ENCODE measurements around the gene ZKSCAN5. TPM values are rescaled to one million over a fixed set of nuclear protein-coding genes. Genes with fewer than 3 reads are reported as not detected.
"Not testable (repeated sequence)": the region's sequence is repeated elsewhere in the genome, so short reads cannot be mapped to it uniquely, and the experiment has no call there.

The ZKSCAN5 gene
- total RNA-seq, 3 donors from 2014 or later, result 4.9 to 6.4 (median 6.3) TPM

DNA sequence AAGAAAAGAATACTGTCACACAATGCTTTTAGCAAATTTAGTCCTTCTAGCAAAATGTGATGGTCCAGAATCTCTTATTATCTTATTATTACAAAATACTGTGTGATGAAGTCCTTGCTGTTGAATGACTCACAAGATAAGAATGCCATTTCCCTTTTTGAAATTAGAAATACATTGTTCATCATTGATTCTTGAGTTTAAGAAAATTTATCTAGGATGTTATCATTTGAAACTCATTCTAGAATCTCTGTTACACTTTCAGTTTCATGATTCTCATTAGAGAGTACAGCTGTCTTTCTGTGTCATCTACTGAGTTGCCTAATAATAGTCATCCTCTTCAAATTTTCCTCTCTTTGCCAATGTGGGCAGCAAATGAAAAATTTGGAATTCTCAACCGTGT, 9.6 kb downstream of the ZKSCAN5 start:
- no peak overlapping the region for H3K4me3 Mint-ChIP-seq
- H3K4me1 Mint-ChIP-seq (ENCODE audit: low read depth), result peaks cover 6% of the 10 kb centered on the region
- no peak for DNase-seq
- H3K36me3 Mint-ChIP-seq (ENCODE audit: insufficient read depth), result peaks cover 24% of the 10 kb centered on the region
- H3K27me3 Mint-ChIP-seq (ENCODE audit: low read depth), result no peaks in the 10 kb centered on the region
- H3K9me3 Mint-ChIP-seq, result no peaks in the 10 kb centered on the region
- ATAC-seq, result peak in 1 of 2 donors; percentile 38

DNA sequence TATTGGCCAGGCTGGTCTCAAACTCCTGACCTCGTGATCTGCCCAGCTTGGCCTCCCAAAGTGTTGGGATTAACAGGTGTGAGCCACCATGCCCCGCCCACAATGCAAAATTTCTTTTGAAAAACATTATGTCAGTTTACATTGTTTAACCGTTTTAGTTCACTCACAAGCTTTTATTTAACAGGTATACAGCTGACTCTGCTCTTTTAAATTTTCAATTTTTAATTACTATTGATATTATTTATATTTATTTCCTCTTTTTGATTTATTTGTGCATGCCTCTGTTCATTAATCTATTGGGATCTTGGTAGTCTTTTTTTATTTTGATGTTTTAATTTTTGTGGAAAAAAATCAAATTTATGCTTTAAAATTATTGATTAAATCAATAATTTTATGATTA, 16.9 kb downstream of the ZKSCAN5 start:
- ATAC-seq, result no peak
- Mint-ChIP-seq H3K27me3 (ENCODE audit: low read depth) (no peaks in the 10 kb centered on the region), H3K9me3 (no peaks in the 10 kb centered on the region), H3K4me1 (ENCODE audit: low read depth) (no peaks in the 10 kb centered on the region), H3K4me3 (no peak overlapping the region), H3K36me3 (ENCODE audit: insufficient read depth) (peaks cover 31% of the 10 kb centered on the region)
- no peak for DNase-seq

DNA sequence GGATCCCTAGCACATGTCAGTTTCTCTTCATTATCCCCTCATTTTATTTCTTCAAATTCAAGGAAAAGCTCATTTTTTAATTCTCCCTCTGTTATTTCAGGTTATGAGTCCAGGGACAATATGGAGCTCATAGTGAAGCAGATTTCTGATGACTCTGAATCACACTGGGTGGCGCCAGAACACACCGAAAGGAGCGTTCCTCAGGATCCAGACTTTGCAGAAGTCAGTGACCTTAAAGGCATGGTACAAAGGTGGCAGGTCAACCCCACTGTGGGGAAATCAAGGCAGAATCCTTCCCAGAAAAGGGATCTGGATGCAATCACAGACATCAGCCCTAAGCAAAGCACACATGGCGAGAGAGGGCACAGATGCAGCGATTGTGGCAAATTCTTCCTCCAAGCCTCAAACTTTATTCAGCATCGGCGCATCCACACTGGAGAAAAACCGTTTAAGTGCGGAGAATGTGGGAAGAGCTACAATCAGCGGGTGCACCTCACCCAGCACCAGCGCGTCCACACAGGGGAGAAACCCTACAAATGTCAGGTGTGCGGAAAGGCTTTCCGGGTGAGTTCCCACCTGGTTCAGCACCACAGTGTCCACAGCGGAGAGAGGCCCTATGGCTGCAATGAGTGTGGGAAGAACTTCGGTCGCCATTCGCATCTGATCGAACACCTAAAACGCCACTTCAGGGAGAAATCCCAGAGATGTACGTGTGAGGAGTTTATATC, 21.4 kb downstream of the ZKSCAN5 start:
- Mint-ChIP-seq H3K36me3 (ENCODE audit: insufficient read depth) (peaks cover 41% of the 10 kb centered on the region), H3K4me1 (ENCODE audit: low read depth) (no peaks in the 10 kb centered on the region), H3K9me3 (peaks cover 6% of the 10 kb centered on the region), H3K27me3 (ENCODE audit: low read depth) (no peaks in the 10 kb centered on the region), H3K4me3 (no peak overlapping the region)
- ATAC-seq, result no peak
- no peak for DNase-seq

GRCh38 chr7:99531354-99531765, 26.9 kb downstream of the ZKSCAN5 start:
- peaks cover 55% of the 10 kb centered on the region for H3K36me3 Mint-ChIP-seq (ENCODE audit: insufficient read depth)
- no peaks in the 10 kb centered on the region for H3K27me3 Mint-ChIP-seq (ENCODE audit: low read depth)
- no peak overlapping the region for H3K4me3 Mint-ChIP-seq
- H3K9me3 Mint-ChIP-seq, result peaks cover 21% of the 10 kb centered on the region
- no peak for DNase-seq
- no peaks in the 10 kb centered on the region for H3K4me1 Mint-ChIP-seq (ENCODE audit: low read depth)
- ATAC-seq, result no peak

DNA sequence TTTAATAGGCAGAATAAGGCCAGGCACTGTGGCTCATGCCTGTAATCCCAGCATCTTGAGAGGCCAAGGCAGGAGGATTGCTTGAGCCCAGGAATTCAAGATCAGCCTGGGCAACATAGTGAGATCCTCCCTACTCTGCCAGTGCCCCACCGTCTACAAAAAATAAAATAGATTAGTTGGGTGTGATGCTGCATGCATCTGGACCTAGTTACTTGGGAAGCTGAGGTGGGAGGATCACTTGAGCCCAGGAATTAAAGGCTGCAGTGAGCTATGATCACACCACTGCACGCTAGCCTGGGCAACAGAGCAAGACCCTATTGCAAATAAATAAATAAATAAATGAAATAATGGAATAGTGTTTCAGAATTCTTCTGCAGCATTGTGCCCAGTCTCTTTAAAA, 31.2 kb downstream of the ZKSCAN5 start:
- ATAC-seq (no peak), DNase-seq (no peak)
- H3K27me3 Mint-ChIP-seq (ENCODE audit: low read depth), result no peaks in the 10 kb centered on the region
- H3K4me3 Mint-ChIP-seq, result no peak overlapping the region
- H3K9me3 Mint-ChIP-seq, result peaks cover 20% of the 10 kb centered on the region
- H3K4me1 Mint-ChIP-seq (ENCODE audit: low read depth), result no peaks in the 10 kb centered on the region
- H3K36me3 Mint-ChIP-seq (ENCODE audit: insufficient read depth), result peaks cover 28% of the 10 kb centered on the region

DNA sequence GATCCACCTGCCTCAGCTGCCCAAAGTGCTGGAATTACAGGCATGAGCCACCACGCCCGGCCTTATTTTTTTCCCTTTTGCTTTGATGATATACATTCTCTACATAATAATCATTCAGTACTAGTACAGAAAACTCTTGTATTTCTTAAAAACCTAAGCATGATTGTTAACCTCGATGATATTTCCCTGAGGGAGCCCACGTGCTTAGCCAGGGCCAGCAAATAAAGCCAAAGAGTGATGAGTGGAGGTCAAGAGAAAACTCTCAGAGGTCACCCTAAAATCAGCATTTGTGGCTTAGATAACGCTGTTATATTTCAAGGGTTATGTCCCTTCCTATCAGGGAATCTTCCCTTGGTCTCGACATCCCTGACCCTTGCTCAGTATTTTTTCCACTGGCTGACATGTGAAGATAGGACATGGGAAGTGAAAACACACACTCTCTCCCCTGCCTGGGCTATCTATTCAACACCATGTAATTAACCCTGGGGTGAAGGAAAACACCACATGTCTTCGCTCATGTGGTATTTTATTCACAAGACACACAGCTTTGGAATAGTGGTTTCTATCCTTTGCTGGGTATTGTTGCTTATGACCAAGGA, 34.9 kb downstream of the ZKSCAN5 start:
- Mint-ChIP-seq H3K4me3 (no peak overlapping the region), H3K4me1 (ENCODE audit: low read depth) (no peaks in the 10 kb centered on the region), H3K9me3 (peaks cover 12% of the 10 kb centered on the region), H3K27me3 (ENCODE audit: low read depth) (no peaks in the 10 kb centered on the region), H3K36me3 (ENCODE audit: insufficient read depth) (no peaks in the 10 kb centered on the region)
- DNase-seq, result no peak
- ATAC-seq, result no peak

DNA sequence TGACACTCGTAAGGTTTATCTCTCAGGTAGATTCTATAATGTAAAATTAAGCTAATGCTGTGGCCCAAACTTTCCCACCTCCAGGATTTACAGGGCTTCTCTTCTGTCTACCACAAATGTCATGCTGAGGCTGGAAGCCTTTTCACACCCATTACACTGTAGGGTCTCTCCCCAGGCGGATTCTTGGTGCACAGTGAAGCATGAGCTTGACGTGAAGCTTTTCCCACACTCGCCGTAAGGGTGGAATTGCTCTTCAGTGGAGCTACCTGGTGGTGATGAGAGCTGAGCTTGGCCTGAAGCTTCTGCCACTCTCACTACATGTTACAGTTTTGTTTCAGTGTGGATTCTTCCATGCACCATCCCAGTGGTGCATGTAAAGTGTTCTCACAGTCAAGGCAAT, 36.1 kb downstream of the ZKSCAN5 start:
- H3K4me1 Mint-ChIP-seq (ENCODE audit: low read depth), result no peaks in the 10 kb centered on the region
- peaks cover 12% of the 10 kb centered on the region for H3K9me3 Mint-ChIP-seq
- DNase-seq, result no peak
- H3K36me3 Mint-ChIP-seq (ENCODE audit: insufficient read depth), result peaks cover 2% of the 10 kb centered on the region
- ATAC-seq, result no peak
- H3K27me3 Mint-ChIP-seq (ENCODE audit: low read depth), result no peaks in the 10 kb centered on the region
- no peak overlapping the region for H3K4me3 Mint-ChIP-seq

DNA sequence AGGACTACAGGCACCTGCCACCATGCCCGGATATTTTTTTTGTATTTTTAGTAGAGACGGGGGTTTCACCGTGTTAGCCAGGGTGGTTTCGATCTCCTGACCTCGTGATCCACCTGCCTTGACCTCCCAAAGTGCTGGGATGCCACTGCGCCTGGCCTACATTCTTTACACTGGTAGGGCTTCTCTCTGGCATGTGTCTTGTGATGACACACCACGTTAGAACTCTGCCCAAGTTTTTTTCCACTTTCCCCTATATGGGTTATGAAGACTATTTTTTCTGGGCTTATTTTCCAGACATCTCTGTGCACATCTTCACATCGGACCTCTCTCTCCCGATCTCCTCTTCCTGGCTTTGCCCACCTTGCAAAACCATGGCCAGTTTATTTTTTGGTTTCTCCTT, 36.8 kb downstream of the ZKSCAN5 start:
- Mint-ChIP-seq H3K36me3 (ENCODE audit: insufficient read depth) (peaks cover 2% of the 10 kb centered on the region), H3K4me1 (ENCODE audit: low read depth) (no peaks in the 10 kb centered on the region), H3K27me3 (ENCODE audit: low read depth) (no peaks in the 10 kb centered on the region), H3K4me3 (no peak overlapping the region), H3K9me3 (peaks cover 12% of the 10 kb centered on the region)
- ATAC-seq (no peak), DNase-seq (no peak)

GRCh38 chr7:99543081-99543671, 38.7 kb downstream of the ZKSCAN5 start:
- ATAC-seq (no peak), DNase-seq (no peak)
- peaks cover 13% of the 10 kb centered on the region for H3K9me3 Mint-ChIP-seq
- no peaks in the 10 kb centered on the region for H3K4me1 Mint-ChIP-seq (ENCODE audit: low read depth)
- peaks cover 8% of the 10 kb centered on the region for H3K36me3 Mint-ChIP-seq (ENCODE audit: insufficient read depth)
- no peak overlapping the region for H3K4me3 Mint-ChIP-seq
- no peaks in the 10 kb centered on the region for H3K27me3 Mint-ChIP-seq (ENCODE audit: low read depth)

GRCh38 chr7:99543916-99544315, 39.5 kb downstream of the ZKSCAN5 start:
- H3K36me3 Mint-ChIP-seq (ENCODE audit: insufficient read depth), result peaks cover 11% of the 10 kb centered on the region
- H3K27me3 Mint-ChIP-seq (ENCODE audit: low read depth), result no peaks in the 10 kb centered on the region
- DNase-seq (no peak), ATAC-seq (no peak)
- H3K4me1 Mint-ChIP-seq (ENCODE audit: low read depth), result no peaks in the 10 kb centered on the region
- H3K4me3 Mint-ChIP-seq, result no peak overlapping the region
- H3K9me3 Mint-ChIP-seq, result peaks cover 16% of the 10 kb centered on the region

GRCh38 chr7:99545308-99545707, 40.8 kb downstream of the ZKSCAN5 start:
- H3K36me3 Mint-ChIP-seq (ENCODE audit: insufficient read depth), result peaks cover 11% of the 10 kb centered on the region
- H3K4me3 Mint-ChIP-seq, ATAC-seq: not testable (repeated sequence)

DNA sequence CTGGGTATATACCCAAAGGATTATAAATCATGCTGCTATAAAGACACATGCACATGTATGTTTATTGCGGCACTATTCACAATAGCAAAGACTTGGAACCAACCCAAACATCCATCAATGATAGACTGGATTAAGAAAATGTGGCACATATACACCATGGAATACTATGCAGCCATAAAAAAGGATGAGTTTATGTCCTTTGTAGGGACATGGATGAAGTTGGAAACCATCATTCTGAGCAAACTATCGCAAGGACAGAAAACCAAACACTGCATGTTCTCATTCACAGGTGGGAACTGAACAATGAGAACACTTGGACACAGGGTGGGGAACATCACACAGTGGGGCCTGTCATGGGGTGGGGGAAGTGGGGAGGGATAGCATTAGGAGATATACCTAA, 45.1 kb downstream of the ZKSCAN5 start:
- DNase-seq; H3K27me3 Mint-ChIP-seq (ENCODE audit: low read depth); ATAC-seq; H3K4me3 Mint-ChIP-seq; H3K9me3 Mint-ChIP-seq: not testable (repeated sequence)
- Mint-ChIP-seq H3K4me1 (ENCODE audit: low read depth) (peaks cover 20% of the 10 kb centered on the region), H3K36me3 (ENCODE audit: insufficient read depth) (peaks cover 12% of the 10 kb centered on the region)

More at GRCh38 chr7:99545308-99545707, 40.8 kb downstream of the ZKSCAN5 start:
- H3K9me3 Mint-ChIP-seq, result peaks cover 17% of the 10 kb centered on the region
- not testable (repeated sequence) for H3K4me1 Mint-ChIP-seq (ENCODE audit: low read depth); DNase-seq; H3K27me3 Mint-ChIP-seq (ENCODE audit: low read depth)

- Mint-ChIP-seq H3K36me3 (ENCODE audit: insufficient read depth) (peaks cover 15% of the 10 kb centered on the region), H3K27me3 (ENCODE audit: low read depth) (no peaks in the 10 kb centered on the region), H3K9me3 (peaks cover 7% of the 10 kb centered on the region), H3K4me1 (ENCODE audit: low read depth) (peaks cover 28% of the 10 kb centered on the region), H3K4me3 (peak overlapping the region; percentile 91)
- ATAC-seq, result peak in 1 of 2 donors; percentile 3
- no peak for DNase-seq
These were observed 46.9 kb downstream of the ZKSCAN5 start for GRCh38 chr7:99551334-99551733.

DNA sequence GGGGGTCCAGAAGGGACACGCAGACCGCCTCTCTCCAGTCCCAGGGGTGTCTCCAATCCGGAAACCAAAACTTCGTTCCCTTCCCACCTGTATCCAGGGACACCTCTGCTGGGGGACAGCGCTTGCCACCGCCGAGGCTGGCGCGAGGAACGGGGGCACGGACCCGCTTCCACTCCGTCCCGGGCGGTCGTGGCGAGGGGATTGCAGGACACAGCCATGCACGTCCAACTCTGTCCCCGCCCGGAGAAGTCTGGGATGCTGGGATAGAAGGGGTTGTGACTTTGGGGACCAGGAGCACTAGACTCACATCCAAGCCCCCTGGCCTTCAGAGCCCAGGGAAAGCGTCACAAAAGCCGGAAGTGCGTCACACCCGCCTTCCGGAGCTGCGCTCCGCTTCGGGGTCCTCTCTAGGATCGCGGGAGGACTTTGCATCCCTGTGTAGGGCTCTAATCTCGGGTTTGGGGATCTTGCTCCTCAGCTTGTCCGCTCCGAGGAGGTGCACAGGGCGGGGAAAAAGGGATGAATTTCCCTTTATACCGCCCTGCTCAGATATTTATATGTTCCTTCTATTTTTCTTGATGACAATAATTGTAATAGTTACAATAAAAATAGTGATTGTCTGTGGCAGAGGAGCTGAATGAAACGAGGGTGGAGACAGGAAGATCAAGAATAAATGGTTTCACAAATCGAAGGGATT, 47.5 kb downstream of the ZKSCAN5 start, which contains the start of gene FAM200A:
FAM200A (minus strand) TSS at position 348 of the 697 bp plus-strand sequence. CDS start 3,707 bp downstream, outside the sequence.
- Mint-ChIP-seq H3K4me1 (ENCODE audit: low read depth) (peaks cover 30% of the 10 kb centered on the region), H3K27me3 (ENCODE audit: low read depth) (no peaks in the 10 kb centered on the region), H3K36me3 (ENCODE audit: insufficient read depth) (peaks cover 15% of the 10 kb centered on the region), H3K4me3 (peak within 1 kb of the TSS; percentile 91), H3K9me3 (peaks cover 7% of the 10 kb centered on the region)
- ATAC-seq, result peak; percentile 99 to 100
- DNase-seq, result peak; percentile 79
